Measurements from ENCODE around the gene SUGCT. TPM values are rescaled to one million over a fixed set of nuclear protein-coding genes. Genes with fewer than 3 reads are reported as not detected.

The SUGCT gene
- total and polyA plus RNA-seq, 2 of the 13 experiments (the other 11 are each of a cell fraction or from before 2014, with no cell fraction given) = 10.1 to 22.2 TPM

GRCh38 chr7:40276061-40276460 lies 141.3 kb downstream of the SUGCT start (continued):
- TF ChIP-seq ARID4A (CRISPR knock-in tag; IDR thresholded peaks at IDR 0.05; ENCODE audit: borderline replicate concordance) = no peak
- no peak for TF ChIP-seq PLSCR1 (CRISPR knock-in tag; IDR thresholded peaks at IDR 0.05; ENCODE audit: borderline replicate concordance)
- TF ChIP-seq ZNF276 (CRISPR knock-in tag; IDR thresholded peaks at IDR 0.05; ENCODE audit: low read depth) = no peak
- no peak for TF ChIP-seq MED8 (CRISPR knock-in tag; IDR thresholded peaks at IDR 0.05; ENCODE audit: insufficient replicate concordance)
- no peak for TF ChIP-seq NRL (CRISPR knock-in tag; IDR thresholded peaks at IDR 0.05; ENCODE audit: borderline replicate concordance)
- TF ChIP-seq ATM (IDR thresholded peaks at IDR 0.05; ENCODE audit: borderline replicate concordance) = no peak
- TF ChIP-seq ZSCAN21 (CRISPR knock-in tag; IDR thresholded peaks at IDR 0.05; ENCODE audit: borderline replicate concordance) = no peak
- no peak for TF ChIP-seq GATA4 (IDR thresholded peaks at IDR 0.05; ENCODE audit: borderline replicate concordance, low read depth)
- no peak for TF ChIP-seq CBX2 (IDR thresholded peaks at IDR 0.05; ENCODE audit: low read depth, low read length)
- no peak for TF ChIP-seq CBX2 (CRISPR knock-in tag; IDR thresholded peaks at IDR 0.05; ENCODE audit: low read depth)
- no peak for TF ChIP-seq ATF7-NPFF (CRISPR knock-in tag; IDR thresholded peaks at IDR 0.05; ENCODE audit: low read depth)
- no peak for TF ChIP-seq HOXA5 (CRISPR knock-in tag; IDR thresholded peaks at IDR 0.05)
- TF ChIP-seq, protein P1, sequence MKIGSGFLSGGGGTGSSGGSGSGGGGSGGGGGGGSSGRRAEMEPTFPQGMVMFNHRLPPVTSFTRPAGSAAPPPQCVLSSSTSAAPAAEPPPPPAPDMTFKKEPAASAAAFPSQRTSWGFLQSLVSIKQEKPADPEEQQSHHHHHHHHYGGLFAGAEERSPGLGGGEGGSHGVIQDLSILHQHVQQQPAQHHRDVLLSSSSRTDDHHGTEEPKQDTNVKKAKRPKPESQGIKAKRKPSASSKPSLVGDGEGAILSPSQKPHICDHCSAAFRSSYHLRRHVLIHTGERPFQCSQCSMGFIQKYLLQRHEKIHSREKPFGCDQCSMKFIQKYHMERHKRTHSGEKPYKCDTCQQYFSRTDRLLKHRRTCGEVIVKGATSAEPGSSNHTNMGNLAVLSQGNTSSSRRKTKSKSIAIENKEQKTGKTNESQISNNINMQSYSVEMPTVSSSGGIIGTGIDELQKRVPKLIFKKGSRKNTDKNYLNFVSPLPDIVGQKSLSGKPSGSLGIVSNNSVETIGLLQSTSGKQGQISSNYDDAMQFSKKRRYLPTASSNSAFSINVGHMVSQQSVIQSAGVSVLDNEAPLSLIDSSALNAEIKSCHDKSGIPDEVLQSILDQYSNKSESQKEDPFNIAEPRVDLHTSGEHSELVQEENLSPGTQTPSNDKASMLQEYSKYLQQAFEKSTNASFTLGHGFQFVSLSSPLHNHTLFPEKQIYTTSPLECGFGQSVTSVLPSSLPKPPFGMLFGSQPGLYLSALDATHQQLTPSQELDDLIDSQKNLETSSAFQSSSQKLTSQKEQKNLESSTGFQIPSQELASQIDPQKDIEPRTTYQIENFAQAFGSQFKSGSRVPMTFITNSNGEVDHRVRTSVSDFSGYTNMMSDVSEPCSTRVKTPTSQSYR (CRISPR knock-in tag; IDR thresholded peaks at IDR 0.05; ENCODE audit: borderline replicate concordance) = no peak
